Left lung (tissue), 10 donors: ENCODE results near the gene CD8B2. TPM values are rescaled to one million over a fixed set of nuclear protein-coding genes. Genes with fewer than 3 reads are reported as not detected.
A peak's percentile ranks its signal among the peaks of the same experiment; 100 is the strongest.
"Not testable (repeated sequence)": the region's sequence is repeated elsewhere in the genome, so short reads cannot be mapped to it uniquely, and the experiment has no call there.

ENCODE experiments used
- ATAC-seq: fragments of 200-7000 bp; cut with Tn5 transposase; one replicate; pipeline ENCODE4 v1.9.1; 2020; ENCODE audit warnings: moderate library complexity
- DNase-seq, 4 donors: peaks; one replicate each; pipeline ENCODE4 v3.0.0-alpha.2; 2013 to 2020
- H3K27ac ChIP-seq, 2 donors: fragments of 200-600 bp; sonication (generic) in 1 of 2; one replicate each; pipeline versions ENCODE4 v1.5.0 to v1.8.0; 2020 to 2021
- H3K27me3 ChIP-seq, 2 donors: fragments of 200-600 bp; sonication (generic) in 1 of 2; one replicate each; pipeline versions ENCODE4 v1.5.0 to v1.8.0; 2020 to 2021
- H3K36me3 ChIP-seq, 2 donors: fragments of 200-600 bp; sonication (generic) in 1 of 2; one replicate each; pipeline versions ENCODE4 v1.5.0 to v1.8.0; 2020 to 2021
- H3K4me1 ChIP-seq, 2 donors: fragments of 200-600 bp; one replicate each; pipeline ENCODE4 v1.8.0; 2021
- H3K4me3 ChIP-seq, 2 donors: fragments of 200-600 bp; sonication (generic) in 1 of 2; one replicate each; pipeline versions ENCODE4 v1.5.0 to v1.8.0; 2020 to 2021; ENCODE audit warnings: mild to moderate bottlenecking in 1 of 2
- H3K9me3 ChIP-seq, 2 donors: fragments of 200-600 bp; sonication (generic) in 1 of 2; one replicate each; pipeline versions ENCODE4 v1.5.0 to v1.8.0; 2020 to 2021
- intact Hi-C, 2 donors: fragments of 100-400 bp; cut with DNase I; formaldehyde crosslinking; loops; one replicate each; pipeline versions ENCODE4 v1.11.2 to v1.14.2; 2022
- polyA plus RNA-seq, 6 donors: library from polyadenylated mRNA; unstranded; fragments of 120-200 nt; gene quantifications; one replicate each; pipeline ENCODE4 v1.2.1, GENCODE V29; 2013; ENCODE audit not compliant: insufficient read length in 6 of 6
- total RNA-seq, 2 donors: library from RNA; stranded (reverse); fragmentation: NEBNext Ultra II Directional; extraction: Animal tissue kit (Norgen Biotek cat#: 25700); gene quantifications; one replicate each; pipeline ENCODE4 v1.2.1, GENCODE V29; 2021
- donor health status: DM: no; HTN: yes; CAD: no.
- donor health status: DM: no; HTN: no; CAD: no.

The CD8B2 gene
- total and polyA plus RNA-seq, 8 donors = 0.10 to 0.74 (median 0.29) TPM; not detected in 1

DNA sequence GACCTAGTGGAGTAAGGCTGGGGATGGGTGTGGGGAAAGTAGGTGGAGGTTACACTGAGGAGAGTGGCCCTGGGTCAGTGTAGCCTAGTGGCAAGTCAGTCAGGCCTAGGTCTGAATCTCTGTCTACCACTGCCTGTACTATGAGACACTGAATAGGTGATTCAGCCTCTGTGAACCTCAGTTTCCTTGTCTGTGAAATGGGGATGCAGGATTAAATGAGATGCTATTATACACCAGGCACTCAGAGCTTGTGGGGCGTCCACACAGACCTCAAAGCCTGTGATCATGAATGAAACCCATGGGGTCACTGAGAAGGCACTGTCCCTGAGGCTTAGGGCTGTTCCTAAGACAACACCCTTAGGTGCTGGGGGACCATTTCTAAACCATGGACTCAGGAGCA lies 11.4 kb downstream of the CD8B2 start:
- H3K27me3 ChIP-seq, H3K9me3 ChIP-seq, H3K27ac ChIP-seq, H3K4me3 ChIP-seq, H3K36me3 ChIP-seq, ATAC-seq, intact Hi-C loops, H3K4me1 ChIP-seq, DNase-seq: not testable (repeated sequence)

DNA sequence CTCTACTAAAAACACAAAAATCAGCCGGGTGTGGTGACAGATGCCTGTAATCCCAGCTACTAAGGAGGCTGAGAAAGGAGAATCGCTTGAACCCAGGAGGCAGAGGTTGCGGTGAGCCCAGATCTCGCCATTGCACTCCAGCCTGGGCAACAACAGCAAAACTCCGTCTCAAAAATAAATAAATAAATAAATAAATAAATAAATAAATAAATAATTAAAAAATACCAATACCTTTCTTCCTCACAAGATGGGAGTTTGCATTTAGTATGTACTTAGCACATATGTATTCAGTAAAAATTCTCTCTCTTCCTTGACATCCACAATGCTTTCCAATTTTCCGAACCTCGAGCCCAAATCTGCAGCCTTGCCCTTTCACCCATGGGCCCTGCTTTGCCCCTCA lies 13.2 kb downstream of the CD8B2 start:
- DNase-seq, intact Hi-C loops: not testable (repeated sequence)

DNA sequence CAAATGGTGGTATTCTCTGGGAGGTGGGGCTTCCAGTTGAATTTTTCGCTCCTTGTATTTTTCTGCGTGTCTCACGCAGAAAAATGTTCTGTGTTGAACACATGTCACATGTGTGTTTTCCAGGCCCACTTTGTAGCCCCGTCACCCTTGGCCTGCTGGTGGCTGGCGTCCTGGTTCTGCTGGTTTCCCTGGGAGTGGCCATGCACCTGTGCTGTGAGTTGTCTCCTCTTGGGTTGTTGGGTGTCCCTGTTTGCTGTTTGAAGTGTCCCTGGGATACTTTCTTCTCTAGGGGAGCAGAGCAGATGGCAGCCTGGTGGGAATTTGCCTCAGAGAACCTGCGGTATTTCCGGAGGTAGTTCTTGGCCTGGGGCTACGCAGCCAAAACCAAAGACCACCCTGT lies 15.2 kb downstream of the CD8B2 start:
- intact Hi-C loops = not testable (repeated sequence)

More for the DNA sequence above, 13.2 kb downstream of the CD8B2 start:
- H3K27ac ChIP-seq, H3K27me3 ChIP-seq, H3K4me3 ChIP-seq, H3K36me3 ChIP-seq, H3K9me3 ChIP-seq, ATAC-seq, H3K4me1 ChIP-seq: not testable (repeated sequence)

DNA sequence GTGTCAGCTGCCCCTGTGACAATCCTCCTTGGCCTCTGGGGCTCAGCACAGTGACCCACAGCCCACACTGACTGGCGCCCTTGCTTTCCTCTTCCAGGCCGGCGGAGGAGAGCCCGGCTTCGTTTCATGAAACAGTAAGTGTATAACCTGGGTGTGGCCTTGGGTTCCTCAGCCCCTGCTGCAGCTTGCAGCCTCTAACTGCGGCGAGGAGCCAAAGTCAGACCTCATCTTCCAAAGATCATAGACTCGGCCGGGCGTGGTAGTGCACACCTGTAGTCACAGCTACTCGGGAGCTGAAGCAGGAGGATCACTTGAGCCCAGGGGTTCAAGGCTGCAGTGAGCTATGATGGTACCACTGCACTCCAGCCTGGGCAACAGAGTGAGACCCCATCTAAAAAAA lies 17.0 kb downstream of the CD8B2 start:
- H3K36me3 ChIP-seq, H3K4me1 ChIP-seq, intact Hi-C loops, H3K4me3 ChIP-seq, H3K27ac ChIP-seq, H3K9me3 ChIP-seq, ATAC-seq, DNase-seq, H3K27me3 ChIP-seq: not testable (repeated sequence)

More for the DNA sequence above, 15.2 kb downstream of the CD8B2 start:
- not testable (repeated sequence) for H3K4me3 ChIP-seq, H3K27ac ChIP-seq, H3K27me3 ChIP-seq, H3K4me1 ChIP-seq, H3K9me3 ChIP-seq, DNase-seq, ATAC-seq, H3K36me3 ChIP-seq

DNA sequence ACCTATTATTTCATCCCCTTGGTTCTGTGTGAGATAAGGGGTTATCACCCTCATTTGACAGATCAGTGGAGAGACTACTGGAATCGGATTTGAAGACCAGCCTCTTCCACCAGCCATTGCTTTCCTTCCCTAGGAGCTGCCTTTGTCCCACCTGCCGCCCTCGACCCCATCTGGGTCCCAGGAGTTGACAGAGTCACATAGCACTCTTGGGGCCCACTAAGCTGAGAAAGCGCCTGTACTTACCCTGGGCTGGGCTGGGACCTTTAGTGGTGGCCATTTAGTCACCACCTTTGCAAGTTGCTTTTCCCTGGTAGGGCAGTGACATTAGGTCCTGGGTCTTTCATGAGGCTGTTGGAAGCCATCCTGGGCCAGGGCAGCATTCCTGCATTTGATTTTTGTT lies 17.6 kb downstream of the CD8B2 start:
- H3K4me1 ChIP-seq, DNase-seq, H3K4me3 ChIP-seq, H3K9me3 ChIP-seq, intact Hi-C loops, H3K27me3 ChIP-seq, ATAC-seq, H3K36me3 ChIP-seq, H3K27ac ChIP-seq: not testable (repeated sequence)

DNA sequence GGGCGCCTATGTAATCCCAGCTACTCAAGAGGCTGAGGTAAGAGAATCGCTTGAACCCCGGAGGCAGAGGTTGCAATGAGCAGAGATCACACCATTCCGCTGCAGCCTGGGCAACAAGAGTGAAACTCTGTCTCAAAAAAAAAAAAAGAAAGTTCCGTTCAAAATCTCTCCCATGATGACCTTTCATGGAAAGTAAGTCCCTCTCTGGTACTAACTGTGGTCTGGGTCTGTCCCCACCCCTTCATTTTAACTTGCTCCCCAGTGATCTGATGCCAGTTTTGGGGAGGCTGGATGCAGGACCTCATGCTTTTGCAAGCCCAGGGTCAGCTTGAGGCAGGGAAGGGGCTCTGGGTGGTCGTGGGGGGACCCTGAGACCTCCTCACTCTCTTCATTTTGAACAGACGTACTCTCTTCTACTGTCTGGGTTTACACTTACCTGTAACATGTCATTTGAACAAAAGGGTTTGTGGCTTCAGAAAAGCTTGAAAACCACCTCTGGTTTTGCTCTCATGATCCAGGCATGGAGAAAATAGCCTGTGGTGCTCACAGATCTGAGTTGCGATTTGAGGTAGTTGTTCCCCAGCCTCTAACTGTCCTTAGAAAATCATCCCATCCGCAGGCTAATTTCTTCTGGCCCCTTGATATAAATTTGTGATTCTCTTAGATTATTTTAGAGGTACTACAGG lies 19.0 kb downstream of the CD8B2 start:
- ATAC-seq, intact Hi-C loops, H3K36me3 ChIP-seq, H3K9me3 ChIP-seq, H3K4me3 ChIP-seq, H3K4me1 ChIP-seq, DNase-seq, H3K27ac ChIP-seq, H3K27me3 ChIP-seq: not testable (repeated sequence)

DNA sequence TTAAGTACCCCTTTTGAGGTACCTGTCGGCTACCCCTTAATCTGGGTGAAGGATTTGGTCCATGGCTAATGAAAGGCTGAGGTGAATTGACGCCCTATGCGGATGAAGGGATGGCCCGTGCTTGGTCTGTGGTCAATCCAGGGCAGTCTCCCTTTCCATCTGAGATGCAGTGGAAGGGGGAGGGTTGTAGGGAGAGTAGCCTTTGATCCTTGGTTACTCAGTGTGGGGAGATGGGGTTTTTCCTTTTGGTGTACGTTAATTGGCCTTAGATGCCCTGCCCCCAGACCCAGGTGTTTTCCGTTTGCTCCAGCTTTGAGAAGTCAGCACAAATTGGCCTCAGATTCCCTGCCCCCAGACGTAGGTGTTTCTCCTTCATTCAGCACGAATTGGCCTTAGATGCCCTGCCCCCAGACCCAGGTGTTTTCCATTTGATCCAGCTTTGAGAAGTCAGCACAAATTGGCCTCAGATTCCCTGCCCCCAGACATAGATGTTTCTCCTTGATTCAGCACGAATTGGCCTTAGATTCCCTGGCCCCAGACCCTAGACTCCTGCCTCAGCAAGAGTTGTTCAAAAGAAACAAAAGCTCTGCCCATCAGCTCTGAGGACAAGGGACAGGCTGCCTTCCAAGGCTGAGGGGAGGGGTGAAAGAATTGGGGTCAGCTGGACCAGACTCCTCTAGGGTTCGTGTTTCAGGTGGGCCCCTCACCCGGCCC lies 21.7 kb downstream of the CD8B2 start:
- DNase-seq, intact Hi-C loops, H3K27ac ChIP-seq, H3K4me1 ChIP-seq, H3K9me3 ChIP-seq, H3K27me3 ChIP-seq, ATAC-seq, H3K4me3 ChIP-seq, H3K36me3 ChIP-seq: not testable (repeated sequence)

DNA sequence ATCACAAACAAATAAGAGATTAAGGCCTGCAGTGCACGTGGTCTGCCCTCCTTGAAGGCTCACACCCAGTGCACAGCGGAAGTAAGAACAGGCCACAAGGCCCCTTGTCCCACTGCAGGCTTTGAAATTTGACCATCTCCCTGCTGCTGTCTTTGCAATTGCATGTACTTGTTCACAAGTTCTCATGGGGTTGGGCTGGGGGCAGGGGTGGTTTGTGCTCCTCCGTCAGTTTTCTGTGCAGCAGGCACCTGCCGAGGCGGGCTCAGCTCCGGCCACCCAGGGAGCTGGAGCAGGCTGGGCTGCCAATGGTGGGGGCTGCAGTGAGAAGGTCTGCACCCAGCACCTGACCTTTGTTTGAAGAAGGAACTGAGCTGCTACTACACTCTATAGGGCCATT lies 22.2 kb downstream of the CD8B2 start:
- intact Hi-C loops, H3K9me3 ChIP-seq, ATAC-seq, H3K36me3 ChIP-seq, H3K4me3 ChIP-seq, H3K4me1 ChIP-seq, H3K27me3 ChIP-seq, H3K27ac ChIP-seq, DNase-seq: not testable (repeated sequence)

DNA sequence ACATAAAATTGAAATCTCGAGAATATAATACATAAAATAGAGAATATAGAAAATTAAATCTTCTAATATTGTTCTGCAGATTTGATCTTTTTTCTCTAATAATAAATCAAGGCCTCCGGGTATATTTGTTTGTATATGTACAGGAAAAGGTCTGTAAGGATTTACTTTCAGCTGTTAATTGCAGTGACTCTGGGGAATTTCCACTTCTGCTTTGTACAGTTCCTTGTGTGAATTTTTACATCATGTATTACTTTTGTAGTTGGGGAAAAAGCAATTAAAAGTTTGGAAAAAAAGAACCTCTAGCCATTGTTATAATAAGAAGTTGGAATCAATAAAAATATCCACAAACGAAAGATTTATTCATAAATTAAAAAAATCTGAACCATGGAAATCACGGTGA lies 23.6 kb downstream of the CD8B2 start:
- H3K27me3 ChIP-seq, ATAC-seq, intact Hi-C loops, DNase-seq, H3K4me1 ChIP-seq, H3K27ac ChIP-seq, H3K9me3 ChIP-seq, H3K4me3 ChIP-seq, H3K36me3 ChIP-seq: not testable (repeated sequence)

DNA sequence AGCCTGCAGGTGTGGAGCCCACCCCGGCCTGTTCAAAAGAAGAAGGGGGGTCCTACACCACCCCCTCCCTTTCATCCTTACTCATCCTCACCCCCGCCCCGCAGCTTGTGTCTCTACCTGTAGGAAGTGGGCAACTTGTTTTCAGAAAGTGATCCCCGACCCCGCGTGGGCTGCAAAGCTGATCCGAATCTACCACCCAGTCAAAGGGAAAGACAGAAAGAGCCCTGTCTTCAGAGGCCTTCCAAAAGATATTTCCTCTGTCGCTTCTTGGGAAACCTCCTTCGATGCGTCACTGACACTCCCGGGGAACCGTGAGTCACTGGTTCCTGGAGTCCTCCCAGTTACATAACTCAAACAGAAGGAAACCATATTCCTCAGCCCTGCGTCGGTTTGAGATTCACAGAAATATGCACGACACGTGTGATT lies 24.3 kb downstream of the CD8B2 start:
- intact Hi-C loops, H3K4me3 ChIP-seq, H3K4me1 ChIP-seq, H3K36me3 ChIP-seq, H3K9me3 ChIP-seq, H3K27me3 ChIP-seq: not testable (repeated sequence)
- peak in 3 of 4 donors; percentile 5 to 71 (median 45) for DNase-seq
- peak overlapping the region in 1 of 2 donors; percentile 64 for H3K27ac ChIP-seq
- ATAC-seq = peak; percentile 84

DNA sequence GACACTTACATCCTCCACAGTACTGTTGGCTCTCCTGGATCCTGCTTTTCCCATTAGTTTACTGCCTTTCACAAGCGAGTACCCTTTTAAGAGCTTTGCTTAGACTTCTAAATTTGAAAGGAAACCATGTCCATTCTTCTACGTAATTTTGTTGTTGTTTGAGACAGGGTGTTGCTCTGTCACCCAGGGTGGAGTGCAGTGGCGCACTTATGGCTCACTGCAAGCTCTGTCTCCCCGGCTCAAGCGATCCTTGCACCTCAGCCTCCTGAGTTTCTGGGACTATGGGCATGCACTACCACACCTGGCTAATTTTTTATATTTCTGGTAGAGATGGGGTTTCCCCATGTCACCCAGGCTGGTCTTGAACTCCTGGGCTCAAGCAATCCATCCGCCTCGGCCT lies 24.8 kb downstream of the CD8B2 start:
- H3K4me1 ChIP-seq, H3K27me3 ChIP-seq, H3K36me3 ChIP-seq, H3K4me3 ChIP-seq, DNase-seq, intact Hi-C loops, H3K9me3 ChIP-seq: not testable (repeated sequence)
- peak overlapping the region in 1 of 2 donors; percentile 64 for H3K27ac ChIP-seq
- ATAC-seq = peak; percentile 23

DNA sequence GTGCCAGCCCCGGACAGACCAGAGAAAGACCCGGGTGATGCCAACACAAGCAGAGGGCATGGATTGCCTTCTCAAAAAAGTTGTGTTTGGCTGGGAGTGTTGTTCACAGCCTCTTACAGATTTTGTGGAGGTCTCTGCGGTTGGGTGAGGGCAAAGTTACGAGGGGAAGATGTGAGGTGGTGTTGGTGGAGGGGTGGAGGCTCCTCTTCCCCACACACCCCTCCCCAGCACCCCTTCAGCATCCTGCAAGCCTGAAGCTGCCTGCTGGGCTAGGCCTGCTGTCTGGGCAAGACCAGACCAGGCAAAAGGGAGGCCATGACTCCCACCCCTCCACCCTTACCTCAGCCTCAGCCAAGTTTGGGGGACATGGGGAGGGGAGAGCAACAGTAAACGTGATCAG lies 26.2 kb downstream of the CD8B2 start:
- DNase-seq, H3K27me3 ChIP-seq, ATAC-seq, intact Hi-C loops, H3K4me1 ChIP-seq, H3K36me3 ChIP-seq, H3K27ac ChIP-seq, H3K9me3 ChIP-seq, H3K4me3 ChIP-seq: not testable (repeated sequence)

DNA sequence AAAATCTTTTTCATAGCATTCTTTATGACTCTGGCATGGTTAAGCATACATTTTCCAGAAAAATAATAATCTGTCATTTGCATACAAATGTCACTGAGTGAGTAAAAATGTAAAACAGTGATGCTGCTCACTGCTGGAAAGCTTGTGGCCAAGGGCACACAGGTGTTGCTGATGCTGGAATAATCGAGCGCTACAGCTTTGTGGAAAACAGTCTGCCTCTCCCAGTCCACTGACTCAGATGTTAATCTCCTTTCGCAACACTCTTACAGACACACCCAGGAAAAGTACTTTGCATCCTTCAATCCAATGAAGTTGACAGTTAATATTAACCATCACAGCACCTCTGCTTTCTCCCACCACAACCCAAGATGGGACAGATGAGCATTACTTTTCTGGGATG lies 27.7 kb downstream of the CD8B2 start:
- H3K27ac ChIP-seq, intact Hi-C loops, DNase-seq, H3K9me3 ChIP-seq, H3K4me3 ChIP-seq, H3K36me3 ChIP-seq, H3K4me1 ChIP-seq, H3K27me3 ChIP-seq: not testable (repeated sequence)
- ATAC-seq = peak; percentile 29
